ENCODE results near the gene NDUFS1. TPM values are rescaled to one million over a fixed set of nuclear protein-coding genes. Genes with fewer than 3 reads are reported as not detected.

Gene NDUFS1
- total and polyA plus RNA-seq, 9 of the 15 experiments (the other 6 are each of a cell fraction or from before 2014, with no cell fraction given) = 75.0 to 130 (median 91.5) TPM

- TF ChIP-seq, protein P1, sequence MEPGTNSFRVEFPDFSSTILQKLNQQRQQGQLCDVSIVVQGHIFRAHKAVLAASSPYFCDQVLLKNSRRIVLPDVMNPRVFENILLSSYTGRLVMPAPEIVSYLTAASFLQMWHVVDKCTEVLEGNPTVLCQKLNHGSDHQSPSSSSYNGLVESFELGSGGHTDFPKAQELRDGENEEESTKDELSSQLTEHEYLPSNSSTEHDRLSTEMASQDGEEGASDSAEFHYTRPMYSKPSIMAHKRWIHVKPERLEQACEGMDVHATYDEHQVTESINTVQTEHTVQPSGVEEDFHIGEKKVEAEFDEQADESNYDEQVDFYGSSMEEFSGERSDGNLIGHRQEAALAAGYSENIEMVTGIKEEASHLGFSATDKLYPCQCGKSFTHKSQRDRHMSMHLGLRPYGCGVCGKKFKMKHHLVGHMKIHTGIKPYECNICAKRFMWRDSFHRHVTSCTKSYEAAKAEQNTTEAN (CRISPR knock-in tag; IDR thresholded peaks at IDR 0.05) = no peak
- TF ChIP-seq, protein P2, sequence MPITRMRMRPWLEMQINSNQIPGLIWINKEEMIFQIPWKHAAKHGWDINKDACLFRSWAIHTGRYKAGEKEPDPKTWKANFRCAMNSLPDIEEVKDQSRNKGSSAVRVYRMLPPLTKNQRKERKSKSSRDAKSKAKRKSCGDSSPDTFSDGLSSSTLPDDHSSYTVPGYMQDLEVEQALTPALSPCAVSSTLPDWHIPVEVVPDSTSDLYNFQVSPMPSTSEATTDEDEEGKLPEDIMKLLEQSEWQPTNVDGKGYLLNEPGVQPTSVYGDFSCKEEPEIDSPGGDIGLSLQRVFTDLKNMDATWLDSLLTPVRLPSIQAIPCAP (CRISPR knock-in tag; IDR thresholded peaks at IDR 0.05; ENCODE audit: borderline replicate concordance) = no peak
- TF ChIP-seq ZNF324 (CRISPR knock-in tag; IDR thresholded peaks at IDR 0.05) (no peak), HMBOX1 (IDR thresholded peaks at IDR 0.05) (no peak), FOS (IDR thresholded peaks at IDR 0.05; ENCODE audit: extremely low read depth, insufficient read length) (no peak), ARNT (IDR thresholded peaks at IDR 0.05) (no peak), ELF2 (CRISPR knock-in tag; IDR thresholded peaks at IDR 0.05) (no peak), GATA2 (CRISPR knock-in tag; IDR thresholded peaks at IDR 0.05) (no peak), ATF7 (IDR thresholded peaks at IDR 0.05) (peak; percentile 70; the same call in 1 of the 2 replicates), KDM5B (IDR thresholded peaks at IDR 0.05; ENCODE audit: insufficient replicate concordance, low read depth, low read length) (no peak), ZNF583 (CRISPR knock-in tag; IDR thresholded peaks at IDR 0.05) (no peak), PTBP1 (IDR thresholded peaks at IDR 0.05; ENCODE audit: low read depth, low read length) (no peak), GATAD2A (IDR thresholded peaks at IDR 0.05) (peak; percentile 91), BCOR (IDR thresholded peaks at IDR 0.05) (no peak), ZNF780A (CRISPR knock-in tag; IDR thresholded peaks at IDR 0.05) (no peak), FOSL1 (tag; conservative IDR thresholded peaks at IDR 0.05) (0 out of 2 replicates have a peak, but pooled peaks have one; percentile 10), TRIM24 (IDR thresholded peaks at IDR 0.05) (no peak)
- TF ChIP-seq, protein P3, sequence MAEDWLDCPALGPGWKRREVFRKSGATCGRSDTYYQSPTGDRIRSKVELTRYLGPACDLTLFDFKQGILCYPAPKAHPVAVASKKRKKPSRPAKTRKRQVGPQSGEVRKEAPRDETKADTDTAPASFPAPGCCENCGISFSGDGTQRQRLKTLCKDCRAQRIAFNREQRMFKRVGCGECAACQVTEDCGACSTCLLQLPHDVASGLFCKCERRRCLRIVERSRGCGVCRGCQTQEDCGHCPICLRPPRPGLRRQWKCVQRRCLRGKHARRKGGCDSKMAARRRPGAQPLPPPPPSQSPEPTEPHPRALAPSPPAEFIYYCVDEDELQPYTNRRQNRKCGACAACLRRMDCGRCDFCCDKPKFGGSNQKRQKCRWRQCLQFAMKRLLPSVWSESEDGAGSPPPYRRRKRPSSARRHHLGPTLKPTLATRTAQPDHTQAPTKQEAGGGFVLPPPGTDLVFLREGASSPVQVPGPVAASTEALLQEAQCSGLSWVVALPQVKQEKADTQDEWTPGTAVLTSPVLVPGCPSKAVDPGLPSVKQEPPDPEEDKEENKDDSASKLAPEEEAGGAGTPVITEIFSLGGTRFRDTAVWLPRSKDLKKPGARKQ (CRISPR knock-in tag; IDR thresholded peaks at IDR 0.05) = no peak
- TF ChIP-seq, protein P4, sequence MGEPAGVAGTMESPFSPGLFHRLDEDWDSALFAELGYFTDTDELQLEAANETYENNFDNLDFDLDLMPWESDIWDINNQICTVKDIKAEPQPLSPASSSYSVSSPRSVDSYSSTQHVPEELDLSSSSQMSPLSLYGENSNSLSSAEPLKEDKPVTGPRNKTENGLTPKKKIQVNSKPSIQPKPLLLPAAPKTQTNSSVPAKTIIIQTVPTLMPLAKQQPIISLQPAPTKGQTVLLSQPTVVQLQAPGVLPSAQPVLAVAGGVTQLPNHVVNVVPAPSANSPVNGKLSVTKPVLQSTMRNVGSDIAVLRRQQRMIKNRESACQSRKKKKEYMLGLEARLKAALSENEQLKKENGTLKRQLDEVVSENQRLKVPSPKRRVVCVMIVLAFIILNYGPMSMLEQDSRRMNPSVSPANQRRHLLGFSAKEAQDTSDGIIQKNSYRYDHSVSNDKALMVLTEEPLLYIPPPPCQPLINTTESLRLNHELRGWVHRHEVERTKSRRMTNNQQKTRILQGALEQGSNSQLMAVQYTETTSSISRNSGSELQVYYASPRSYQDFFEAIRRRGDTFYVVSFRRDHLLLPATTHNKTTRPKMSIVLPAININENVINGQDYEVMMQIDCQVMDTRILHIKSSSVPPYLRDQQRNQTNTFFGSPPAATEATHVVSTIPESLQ (CRISPR knock-in tag; IDR thresholded peaks at IDR 0.05) = no peak
These were observed at the start of gene NDUFS1, which contains the start of gene EEF1B2 (continued) for GRCh38 chr2:206159346-206160124.

Data from K562 (cell line).